ENCODE measurements around the gene UMODL1. TPM values are rescaled to one million over a fixed set of nuclear protein-coding genes. Genes with fewer than 3 reads are reported as not detected.

UMODL1 gene
- total and polyA plus RNA-seq, 3 donors from 2014 or later: 1.7 to 7.8 (median 6.8) TPM

DNA sequence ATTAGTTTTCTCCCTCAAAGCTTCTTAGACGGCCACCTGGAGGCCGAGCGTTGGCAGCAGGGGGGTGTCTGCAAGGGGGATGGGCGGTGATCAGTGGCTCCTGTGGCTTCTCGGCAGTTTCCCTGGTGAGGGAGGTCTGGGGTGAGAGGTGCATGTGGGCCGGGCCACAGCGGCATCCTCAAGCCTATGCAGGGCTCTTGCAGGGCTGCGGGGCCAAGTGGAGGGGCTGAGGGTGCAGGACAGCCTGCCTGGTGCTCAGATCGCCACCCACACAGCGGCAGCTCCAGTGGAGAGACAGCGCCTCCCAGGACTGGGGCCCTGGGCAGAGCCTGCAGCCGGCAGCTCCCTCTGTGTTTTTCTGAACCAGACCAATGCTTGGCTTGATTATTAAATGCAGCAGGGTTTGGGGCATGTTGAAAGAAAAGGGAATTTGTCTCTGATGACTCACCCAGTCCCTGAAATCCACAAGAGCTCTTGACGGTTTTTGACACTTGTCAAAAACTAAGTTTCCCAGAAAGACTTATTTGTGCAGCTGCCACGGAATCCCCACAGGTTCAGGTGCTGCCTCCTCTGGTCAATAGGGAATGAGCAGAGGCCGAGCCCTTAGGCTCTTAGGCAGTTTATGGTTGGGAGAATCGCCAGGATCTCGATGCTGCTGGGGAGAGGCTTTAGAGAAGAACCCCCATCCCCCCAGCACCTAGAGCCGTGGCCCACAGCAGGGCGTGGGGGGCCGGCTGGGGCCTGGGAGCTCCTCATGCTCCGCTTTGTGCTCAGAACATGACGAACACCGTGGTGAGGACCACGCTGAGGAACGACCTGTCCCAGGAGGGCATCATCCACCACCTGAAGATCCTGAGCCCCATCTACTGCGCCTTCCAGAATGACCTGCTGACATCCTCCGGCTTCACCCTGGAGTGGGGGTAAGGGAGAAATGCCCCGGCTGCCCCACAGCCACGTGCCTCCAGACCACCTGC lies 54.7 kb downstream of the UMODL1 start:
- intact Hi-C loops (cut with DNase I; ENCODE audit: low total_unique reads): no loop called here
- Histone ChIP-seq H3K27me3 (no peaks in the 10 kb centered on the region), H3K4me3 (no peak overlapping the region), H3K9me3 (no peaks in the 10 kb centered on the region), H3K36me3 (ENCODE audit: low read depth, missing control alignments) (no peaks in the 10 kb centered on the region), H3K27ac (no peak overlapping the region), H3K4me1 (no peaks in the 10 kb centered on the region)
- no peak for DNase-seq
- no peak for TF ChIP-seq POLR2A (IDR thresholded peaks at IDR 0.05)
- TF ChIP-seq, protein P1, sequence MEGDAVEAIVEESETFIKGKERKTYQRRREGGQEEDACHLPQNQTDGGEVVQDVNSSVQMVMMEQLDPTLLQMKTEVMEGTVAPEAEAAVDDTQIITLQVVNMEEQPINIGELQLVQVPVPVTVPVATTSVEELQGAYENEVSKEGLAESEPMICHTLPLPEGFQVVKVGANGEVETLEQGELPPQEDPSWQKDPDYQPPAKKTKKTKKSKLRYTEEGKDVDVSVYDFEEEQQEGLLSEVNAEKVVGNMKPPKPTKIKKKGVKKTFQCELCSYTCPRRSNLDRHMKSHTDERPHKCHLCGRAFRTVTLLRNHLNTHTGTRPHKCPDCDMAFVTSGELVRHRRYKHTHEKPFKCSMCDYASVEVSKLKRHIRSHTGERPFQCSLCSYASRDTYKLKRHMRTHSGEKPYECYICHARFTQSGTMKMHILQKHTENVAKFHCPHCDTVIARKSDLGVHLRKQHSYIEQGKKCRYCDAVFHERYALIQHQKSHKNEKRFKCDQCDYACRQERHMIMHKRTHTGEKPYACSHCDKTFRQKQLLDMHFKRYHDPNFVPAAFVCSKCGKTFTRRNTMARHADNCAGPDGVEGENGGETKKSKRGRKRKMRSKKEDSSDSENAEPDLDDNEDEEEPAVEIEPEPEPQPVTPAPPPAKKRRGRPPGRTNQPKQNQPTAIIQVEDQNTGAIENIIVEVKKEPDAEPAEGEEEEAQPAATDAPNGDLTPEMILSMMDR (IDR thresholded peaks at IDR 0.05): no peak
- 71 to 75% methylated on average over 15 to 29 of the region's 29 CpGs for WGBS, 2 donors

DNA sequence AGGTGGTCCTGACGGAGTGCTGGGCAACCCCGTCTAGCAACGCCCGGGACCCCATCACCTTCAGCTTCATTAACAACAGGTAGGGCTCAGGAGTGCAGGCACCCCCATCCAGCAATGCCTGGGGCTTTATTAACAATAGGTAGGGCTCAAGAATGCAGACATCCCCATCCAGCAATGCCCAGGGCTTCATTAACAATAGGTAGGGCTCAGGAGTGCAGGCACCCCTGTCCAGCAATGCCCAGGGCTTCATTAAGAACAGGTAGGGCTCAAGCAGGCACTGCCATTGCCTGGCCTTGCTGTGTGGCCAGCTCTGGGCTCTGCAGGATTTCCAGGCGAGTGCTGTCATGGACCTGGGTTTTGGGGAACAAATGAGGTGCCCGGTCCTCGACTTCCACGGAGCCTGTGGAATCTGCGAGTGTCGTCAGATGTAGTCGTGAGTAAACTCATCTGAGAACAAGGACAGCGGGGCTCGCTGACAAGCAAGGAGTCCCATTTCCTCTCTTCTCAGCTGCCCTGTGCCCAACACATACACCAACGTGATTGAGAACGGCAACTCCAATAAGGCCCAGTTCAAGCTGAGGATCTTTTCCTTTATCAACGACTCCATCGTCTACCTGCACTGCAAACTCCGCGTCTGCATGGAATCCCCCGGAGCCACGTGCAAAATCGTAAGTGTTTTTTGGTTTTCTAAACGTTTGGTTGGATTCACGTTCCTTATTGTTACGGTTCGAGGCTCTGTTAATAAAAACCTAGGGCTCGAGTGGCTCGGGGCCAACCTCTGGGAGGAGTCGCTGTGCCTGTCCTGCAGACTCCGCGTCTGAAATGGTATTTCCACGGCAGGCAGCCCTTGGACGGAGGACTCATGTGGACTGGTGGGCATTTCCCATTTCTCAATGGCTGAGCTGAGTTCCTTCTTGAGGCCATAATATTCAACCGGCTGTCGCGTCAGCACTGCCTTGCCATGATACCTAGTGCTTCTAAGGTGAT lies 56.3 kb downstream of the UMODL1 start:
- Histone ChIP-seq H3K4me3 (no peak overlapping the region), H3K4me1 (no peaks in the 10 kb centered on the region), H3K36me3 (ENCODE audit: low read depth, missing control alignments) (no peaks in the 10 kb centered on the region), H3K27me3 (no peaks in the 10 kb centered on the region), H3K9me3 (no peaks in the 10 kb centered on the region), H3K27ac (no peak overlapping the region)
- no peak for TF ChIP-seq POLR2A (IDR thresholded peaks at IDR 0.05)
- TF ChIP-seq, protein P1 (IDR thresholded peaks at IDR 0.05): no peak
- WGBS, 2 donors: 84 to 91% methylated on average over 35 to 36 of the region's 36 CpGs
- DNase-seq: no peak
- intact Hi-C loops (cut with DNase I; ENCODE audit: low total_unique reads): no loop called here

DNA sequence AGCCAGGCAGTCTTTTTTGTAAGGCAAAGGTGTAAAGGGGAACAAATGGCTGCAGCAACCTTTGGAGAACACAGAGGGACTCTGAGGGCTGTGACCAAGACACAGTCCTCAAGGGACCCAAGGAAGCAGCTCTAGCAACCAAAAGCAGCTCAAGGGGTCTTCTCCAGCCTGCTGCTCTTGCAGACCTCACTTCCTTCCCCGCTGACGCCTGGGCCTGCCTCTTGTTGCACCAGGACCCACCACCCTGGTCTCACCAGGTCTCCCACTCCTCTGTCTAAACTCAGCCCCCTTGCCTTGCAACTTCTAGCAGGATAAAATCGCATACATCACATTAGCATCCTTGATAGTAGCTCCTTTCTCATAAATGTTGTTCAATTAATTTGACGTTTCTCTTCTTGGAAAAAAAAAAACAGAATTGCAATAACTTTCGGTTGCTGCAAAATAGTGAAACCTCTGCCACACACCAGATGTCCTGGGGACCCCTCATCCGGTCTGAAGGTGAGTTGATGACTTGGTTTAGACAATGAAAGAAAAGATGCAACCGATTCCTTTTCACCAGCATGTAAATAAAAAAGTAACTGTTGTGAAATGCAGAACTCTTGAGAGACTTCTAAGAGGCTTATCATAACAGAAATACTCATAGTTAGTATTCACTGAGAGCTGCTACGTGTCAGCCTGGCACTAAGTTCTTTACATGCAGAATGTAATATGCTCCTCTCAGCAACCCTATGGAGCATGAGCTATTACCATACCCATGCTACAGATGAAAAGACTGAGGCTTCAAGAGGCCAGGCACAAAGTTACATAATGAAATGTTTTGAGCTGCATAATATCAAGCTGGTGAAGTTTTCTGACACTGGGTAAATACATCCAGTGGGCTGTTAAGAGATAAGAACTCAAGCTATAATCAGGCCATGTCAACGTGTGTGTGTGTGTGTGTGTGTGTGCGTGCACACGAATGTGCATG lies 58.5 kb downstream of the UMODL1 start:
- H3K4me3 ChIP-seq: no peak overlapping the region
- no peaks in the 10 kb centered on the region for H3K27me3 ChIP-seq
- intact Hi-C loops (cut with DNase I; ENCODE audit: low total_unique reads): no loop called here
- no peaks in the 10 kb centered on the region for H3K36me3 ChIP-seq (ENCODE audit: low read depth, missing control alignments)
- no peak for DNase-seq
- H3K9me3 ChIP-seq: no peaks in the 10 kb centered on the region
- WGBS, 2 donors: 80 to 83% methylated on average over 11 of the region's 11 CpGs
- no peak overlapping the region for H3K27ac ChIP-seq
- no peak for TF ChIP-seq POLR2A (IDR thresholded peaks at IDR 0.05)
- TF ChIP-seq, protein P1 (IDR thresholded peaks at IDR 0.05): no peak
- no peaks in the 10 kb centered on the region for H3K4me1 ChIP-seq

DNA sequence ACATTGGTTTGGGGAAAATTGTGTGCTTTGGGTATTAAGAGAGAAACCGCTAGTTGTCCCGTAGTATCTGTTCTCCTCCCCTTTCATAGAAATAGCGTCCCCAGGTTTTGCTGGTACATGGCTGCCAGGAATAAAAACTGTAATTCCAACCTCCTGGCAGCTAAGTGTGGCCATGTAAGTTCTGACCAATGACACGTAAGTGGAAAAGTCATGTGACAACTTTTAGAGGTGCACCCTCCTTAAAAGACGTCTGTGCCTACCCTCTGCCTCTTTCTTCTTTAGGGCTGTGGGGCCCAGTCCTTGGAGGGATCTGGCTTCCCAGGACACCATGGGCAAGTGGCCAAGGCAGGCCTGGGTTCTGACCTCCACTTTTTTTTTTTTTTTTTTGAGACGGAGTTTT lies 59.3 kb downstream of the UMODL1 start:
- no peaks in the 10 kb centered on the region for H3K36me3 ChIP-seq (ENCODE audit: low read depth, missing control alignments)
- 72 to 73% methylated on average over 6 of the region's 6 CpGs for WGBS, 2 donors
- no peaks in the 10 kb centered on the region for H3K9me3 ChIP-seq
- no peak for DNase-seq
- no peaks in the 10 kb centered on the region for H3K4me1 ChIP-seq
- H3K27me3 ChIP-seq: no peaks in the 10 kb centered on the region
- TF ChIP-seq, protein P1 (IDR thresholded peaks at IDR 0.05): no peak
- no peak for TF ChIP-seq POLR2A (IDR thresholded peaks at IDR 0.05)
- no peak overlapping the region for H3K4me3 ChIP-seq
- H3K27ac ChIP-seq: no peak overlapping the region
- intact Hi-C loops (cut with DNase I; ENCODE audit: low total_unique reads): no loop called here

Measured in testis (tissue), 3 donors.